Panc1 (cell line): ENCODE data around the gene EPHA3. TPM values are rescaled to one million over a fixed set of nuclear protein-coding genes. Genes with fewer than 3 reads are reported as not detected.

Experiments
- ATAC-seq: fragments of 200-7000 bp; cut with Tn5 transposase; 2 replicates; pipeline ENCODE4 v1.9.1; 2020; ENCODE audit warnings: mild to moderate bottlenecking, moderate library complexity
- BruUV-seq: library from RNA; stranded (reverse); fragments of 400-500 nt; replicated peaks from 2 replicates; lab custom pipeline; 2021; lab: Mats Ljungman, UMichigan
- CTCF ChIA-PET: fragments of 300-600 bp; sonication (Branson Sonifier 250); formaldehyde crosslinking; loops from one replicate; lab custom pipeline; 2022; ENCODE audit warnings: antibody characterized with exemption; lab: Charles Lee
- POLR2A ChIA-PET: fragments of 300-600 bp; sonication (Branson Sonifier 250); formaldehyde crosslinking; loops from one replicate; lab custom pipeline; 2022; ENCODE audit warnings: antibody characterized with exemption; lab: Charles Lee
- DNase-seq: peaks from one replicate; pipeline ENCODE4 v3.0.0-alpha.2; 2010; ENCODE audit warnings: low read depth, low spot score
- H3K27ac ChIP-seq: 2 replicates; pipeline ENCODE4 v1.5.1; 2011; ENCODE audit warnings: mild to moderate bottlenecking, low read length, inconsistent platforms
- H3K27me3 ChIP-seq: fragments of 200-500 bp; sonication (Bioruptor generic); 2 replicates; pipeline ENCODE4 v1.6.0; 2014; ENCODE audit warnings: low read length, inconsistent platforms; ENCODE audit not compliant: control insufficient read depth, insufficient read depth
- H3K36me3 ChIP-seq: fragments of 200-500 bp; sonication (Bioruptor generic); 2 replicates; pipeline ENCODE4 v1.5.1; 2014; ENCODE audit warnings: inconsistent platforms, mild to moderate bottlenecking, low read length, moderate library complexity; ENCODE audit not compliant: control insufficient read depth, insufficient read depth
- H3K4me1 ChIP-seq: 2 replicates; pipeline ENCODE4 v1.5.1; 2011; ENCODE audit warnings: inconsistent platforms, mild to moderate bottlenecking, low read length, moderate library complexity; ENCODE audit not compliant: control insufficient read depth, insufficient read depth
- H3K4me3 ChIP-seq, 2 experiments: 2 replicates each; pipeline ENCODE4 v1.5.1; 2011 to 2012; ENCODE audit warnings: low read depth in 2 of 2, low read length in 2 of 2, mild to moderate bottlenecking in 2 of 2, inconsistent platforms in 1 of 2, moderate library complexity in 1 of 2
- H3K9me3 ChIP-seq: fragments of 200-500 bp; sonication (Bioruptor generic); 2 replicates; pipeline ENCODE4 v1.5.1; 2014; ENCODE audit warnings: low read depth, mild to moderate bottlenecking, inconsistent platforms, low read length, moderate library complexity; ENCODE audit not compliant: control insufficient read depth, insufficient read depth
- CTCF ChIP-seq: fragments of 450-650 bp; IDR thresholded peaks from 2 replicates; pipeline ENCODE4 v1.5.1; 2017; ENCODE audit warnings: mild to moderate bottlenecking
- POLR2AphosphoS5 ChIP-seq: IDR thresholded peaks from 2 replicates; pipeline ENCODE4 v1.6.1; 2012; ENCODE audit warnings: mild to moderate bottlenecking, low read depth, low read length, moderate library complexity
- REST ChIP-seq, 2 experiments: IDR thresholded peaks; 2 replicates each; pipeline ENCODE4 v1.6.1; 2011 to 2012; ENCODE audit warnings: low read depth in 2 of 2, control low read depth in 1 of 2, low read length in 1 of 2, mild to moderate bottlenecking in 1 of 2, moderate library complexity in 1 of 2; ENCODE audit not compliant: insufficient read depth in 1 of 2
- SIN3A ChIP-seq: IDR thresholded peaks from 2 replicates; pipeline ENCODE4 v1.6.1; 2012; ENCODE audit warnings: low read depth, mild to moderate bottlenecking, low read length, moderate library complexity, borderline replicate concordance; ENCODE audit not compliant: insufficient read depth
- TCF7L2 ChIP-seq: IDR thresholded peaks from 2 replicates; pipeline ENCODE4 v1.6.1; 2011; ENCODE audit warnings: mild to moderate bottlenecking, low read depth, low read length, inconsistent platforms
- in situ Hi-C: cut with HindIII; loops from 2 replicates; pipeline ENCODE4 v1.10.0; 2016; ENCODE audit warnings: low sequenced_read_pairs, low pct_unique_long_range_greater_than_20kb
- intact Hi-C: fragments of 100-400 bp; cut with micrococcal nuclease; formaldehyde crosslinking; loops from one replicate; pipeline ENCODE4 v1.10.0; 2022; ENCODE audit not compliant: unreplicated experiment
- total RNA-seq: library from RNA; stranded (reverse); gene quantifications from one replicate; pipeline ENCODE4 v1.2.1, GENCODE V29; 2021; ENCODE audit not compliant: unreplicated experiment

The EPHA3 gene
- total RNA-seq, 1 experiment from 2014 or later: 0.05 TPM

DNA sequence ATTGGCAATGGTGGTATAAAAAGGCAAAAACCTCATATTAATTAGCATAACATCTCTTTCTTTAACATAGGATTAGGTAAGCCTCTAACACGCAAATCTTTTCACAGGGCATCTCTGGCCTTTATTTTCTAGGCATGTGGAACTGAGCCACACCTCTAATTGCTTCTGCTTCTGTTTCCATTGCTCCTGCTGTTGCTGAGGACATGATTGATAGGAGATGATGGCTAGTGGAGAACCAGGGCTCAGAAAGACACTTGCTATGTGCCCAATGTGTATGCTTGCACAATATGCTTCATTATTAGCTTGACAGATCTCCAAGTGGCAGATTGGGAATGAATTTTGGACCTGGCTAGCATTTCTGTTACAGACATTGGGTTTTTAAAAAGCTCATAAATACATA lies 114.5 kb downstream of the EPHA3 start:
- H3K4me3 ChIP-seq: no peak overlapping the region
- no peaks in the 10 kb centered on the region for H3K27me3 ChIP-seq
- H3K4me1 ChIP-seq: no peaks in the 10 kb centered on the region
- no peak for TF ChIP-seq POLR2AphosphoS5
- no peak for TF ChIP-seq TCF7L2
- TF ChIP-seq REST (IDR thresholded peaks at IDR 0.05; ENCODE audit: insufficient read depth in 1 of 2, low read depth in 2 of 2, low read length in 1 of 2): no peak
- no peak for TF ChIP-seq CTCF
- no peak for TF ChIP-seq SIN3A
- DNase-seq (no peak), ATAC-seq (no peak)
- POLR2A ChIA-PET: no interaction called here
- in situ Hi-C loops (no loop called here), intact Hi-C loops (no loop called here)
- CTCF ChIA-PET: no interaction called here
- H3K27ac ChIP-seq: no peak overlapping the region
- H3K36me3 ChIP-seq: no peaks in the 10 kb centered on the region
- no TSS peak for BruUV-seq
- no peaks in the 10 kb centered on the region for H3K9me3 ChIP-seq

GRCh38 chr3:89223188-89223587 lies 115.8 kb downstream of the EPHA3 start:
- in situ Hi-C loops (no loop called here), intact Hi-C loops (no loop called here)
- no peak overlapping the region for H3K27ac ChIP-seq
- POLR2A ChIA-PET: no interaction called here
- TF ChIP-seq REST (IDR thresholded peaks at IDR 0.05; ENCODE audit: insufficient read depth in 1 of 2, low read depth in 2 of 2, low read length in 1 of 2) (no peak), POLR2AphosphoS5 (no peak), TCF7L2 (no peak), SIN3A (no peak), CTCF (no peak)
- DNase-seq (no peak), ATAC-seq (no peak)
- BruUV-seq: no TSS peak
- CTCF ChIA-PET: no interaction called here
- no peaks in the 10 kb centered on the region for H3K36me3 ChIP-seq
- no peaks in the 10 kb centered on the region for H3K27me3 ChIP-seq
- no peak overlapping the region for H3K4me3 ChIP-seq
- H3K9me3 ChIP-seq: no peaks in the 10 kb centered on the region
- H3K4me1 ChIP-seq: no peaks in the 10 kb centered on the region
